HepG2 (cell line): ENCODE data around the gene ENTPD2.

Experiments used
- CEBPB ChIP-seq: IDR thresholded peaks from 2 replicates; pipeline ENCODE4 v1.6.1; 2011; ENCODE audit warnings: low read depth, low read length, improper control_type of control experiment, borderline replicate concordance
- POLR2A ChIP-seq, 2 experiments: IDR thresholded peaks; 2 replicates each; pipeline ENCODE4 v1.6.1; 2011; ENCODE audit warnings: low read depth in 2 of 2, low read length in 2 of 2, mild to moderate bottlenecking in 1 of 2, moderate library complexity in 1 of 2; ENCODE audit not compliant: insufficient read depth in 1 of 2
- RAD51 ChIP-seq: fragments of 450-650 bp; IDR thresholded peaks from 2 replicates; pipeline ENCODE4 v1.6.1; 2016; ENCODE audit warnings: borderline replicate concordance

DNA sequence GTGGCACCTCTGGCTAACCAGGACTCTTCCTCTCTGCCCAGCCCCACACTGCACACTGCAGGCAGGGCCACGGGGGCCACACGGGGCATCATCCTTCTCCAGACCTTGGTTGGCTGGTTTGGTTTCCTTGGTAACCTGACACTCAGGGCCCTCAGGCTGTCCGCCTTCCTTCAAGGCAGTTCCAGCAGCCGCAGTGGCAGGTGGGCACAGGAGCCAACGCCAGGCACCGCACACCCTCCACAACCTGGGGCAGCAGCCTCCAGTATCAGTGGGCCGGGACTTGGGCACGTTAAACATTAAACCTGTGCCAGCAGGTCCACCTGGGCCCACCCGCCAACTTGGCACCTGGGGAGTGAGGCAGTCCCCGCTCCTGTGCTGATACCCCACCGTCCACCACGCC lies 9.8 kb downstream of the ENTPD2 start:
- TF ChIP-seq CEBPB, result no peak
- TF ChIP-seq POLR2A (IDR thresholded peaks at IDR 0.05; ENCODE audit: insufficient read depth in 1 of 2, low read depth in 2 of 2, low read length in 2 of 2), result no peak
- TF ChIP-seq RAD51, result no peak
